Right atrium auricular region (tissue), 2 donors: Measurements from ENCODE around the gene CHI3L2. TPM values are rescaled to one million over a fixed set of nuclear protein-coding genes. Genes with fewer than 3 reads are reported as not detected.

ENCODE experiments used
- DNase-seq: peaks from one replicate; pipeline ENCODE4 v3.0.0-alpha.2; 2019; ENCODE audit warnings: low spot score
- H3K27ac ChIP-seq, 2 donors: fragments of 200-600 bp; sonication (generic); 1 replicate in 1 of 2; 2 replicates in 1 of 2; pipeline ENCODE4 v1.5.1; 2016 to 2019
- H3K27me3 ChIP-seq, 2 donors: fragments of 200-600 bp; sonication (generic); one replicate each; pipeline versions ENCODE4 v1.5.1 to v1.6.0; 2017 to 2019
- H3K36me3 ChIP-seq: fragments of 200-600 bp; sonication (generic); one replicate; pipeline ENCODE4 v1.5.1; 2016
- H3K4me1 ChIP-seq, 2 donors: fragments of 200-600 bp; sonication (generic); one replicate each; pipeline versions ENCODE4 v1.5.1 to v1.6.0; 2017 to 2019
- H3K4me3 ChIP-seq, 2 donors: fragments of 200-600 bp; sonication (generic); 1 replicate in 1 of 2; 2 replicates in 1 of 2; pipeline ENCODE4 v1.5.1; 2017 to 2019; ENCODE audit warnings: mild to moderate bottlenecking in 1 of 2, moderate library complexity in 1 of 2
- H3K9me3 ChIP-seq, 2 donors: fragments of 200-600 bp; sonication (generic); one replicate each; pipeline ENCODE4 v1.5.1; 2019
- CTCF ChIP-seq, 2 donors: fragments of 200-600 bp; sonication (generic); IDR thresholded peaks; one replicate each; pipeline ENCODE4 v1.5.1; 2019; ENCODE audit warnings: antibody characterized with exemption in 2 of 2
- total RNA-seq, 2 donors: library from RNA; depleted of rRNA; stranded (reverse); fragments of >200 nt; gene quantifications; one replicate each; pipeline ENCODE4 v1.1.0, GENCODE V29; 2016

The CHI3L2 gene
- total RNA-seq, 2 donors from 2014 or later: 0.52 to 9.9 TPM

DNA sequence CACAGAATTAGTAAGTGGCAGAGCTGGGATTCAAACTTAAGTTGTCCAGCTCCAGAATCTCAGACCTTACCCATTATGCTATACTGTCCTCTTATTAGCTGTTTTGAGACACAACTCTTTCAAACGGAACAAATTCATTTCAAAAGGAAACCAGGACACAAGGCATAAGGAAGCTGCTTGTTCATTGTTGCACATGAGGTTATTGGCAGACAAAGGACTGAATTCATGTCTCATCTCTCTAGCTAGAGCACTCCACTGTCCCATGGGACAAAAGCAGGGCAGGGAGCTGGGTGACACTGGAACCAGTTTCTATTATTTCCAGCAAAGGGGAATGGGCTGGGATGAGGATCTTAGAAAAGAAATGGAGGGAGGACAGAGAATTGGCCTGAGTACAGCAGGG, 26.4 kb downstream of the CHI3L2 start:
- H3K36me3 ChIP-seq: no peaks in the 10 kb centered on the region
- TF ChIP-seq CTCF (IDR thresholded peaks at IDR 0.05): no peak
- H3K27me3 ChIP-seq: no peaks in the 10 kb centered on the region
- no peaks in the 10 kb centered on the region for H3K9me3 ChIP-seq
- no peak for DNase-seq
- no peak overlapping the region for H3K4me3 ChIP-seq
- no peak overlapping the region for H3K27ac ChIP-seq
- H3K4me1 ChIP-seq: no peaks in the 10 kb centered on the region

- H3K9me3 ChIP-seq: no peaks in the 10 kb centered on the region
- no peak overlapping the region for H3K27ac ChIP-seq
- no peaks in the 10 kb centered on the region for H3K4me1 ChIP-seq
- no peaks in the 10 kb centered on the region for H3K36me3 ChIP-seq
- H3K27me3 ChIP-seq: no peaks in the 10 kb centered on the region
- H3K4me3 ChIP-seq: no peak overlapping the region
- no peak for TF ChIP-seq CTCF (IDR thresholded peaks at IDR 0.05)
- no peak for DNase-seq
These were observed 29.6 kb downstream of the CHI3L2 start for GRCh38 chr1:111256988-111257658.

DNA sequence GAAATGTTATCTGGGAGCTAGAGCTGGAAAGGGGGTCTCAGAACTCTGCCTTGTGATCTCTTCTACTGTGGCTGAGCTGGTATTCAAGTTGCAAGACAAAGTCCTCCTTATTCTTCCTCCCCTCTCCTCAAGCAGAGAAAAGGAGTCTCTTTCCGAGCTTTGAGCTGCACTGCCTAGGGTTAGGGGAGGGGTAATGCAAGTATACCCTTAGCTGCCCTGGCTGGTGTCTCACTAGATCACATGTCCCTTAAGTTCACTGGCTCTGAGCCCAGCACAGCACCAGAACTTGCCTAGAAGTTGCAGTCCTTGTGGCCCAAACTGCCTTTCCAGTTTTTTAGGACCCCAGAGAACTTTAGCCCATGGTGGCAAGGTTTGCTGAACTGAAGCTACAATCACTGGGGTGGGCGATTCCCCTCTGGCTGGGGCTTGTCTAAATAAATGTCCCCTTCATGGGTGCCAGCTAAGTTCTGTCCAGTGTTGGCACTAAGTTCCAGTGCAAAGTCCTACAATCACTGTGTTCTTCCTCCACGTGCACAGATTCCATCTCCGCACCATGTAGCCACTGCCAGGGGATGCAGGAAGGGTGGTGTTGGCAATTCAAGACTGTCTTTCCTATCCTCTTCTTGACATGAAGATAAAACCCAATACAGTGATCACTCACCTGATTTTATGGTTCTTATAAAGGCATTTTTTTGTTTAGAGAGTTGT, 40.4 kb downstream of the CHI3L2 start:
- Histone ChIP-seq H3K4me3 (no peak overlapping the region), H3K27ac (no peak overlapping the region)

GRCh38 chr1:111269825-111270406, 42.4 kb downstream of the CHI3L2 start:
- H3K4me3 ChIP-seq: no peak overlapping the region
- H3K36me3 ChIP-seq: no peaks in the 10 kb centered on the region
- H3K4me1 ChIP-seq: peaks cover 0 to 9% of the 10 kb centered on the region in 2 donors
- peaks cover 0 to 13% of the 10 kb centered on the region in 2 donors for H3K27me3 ChIP-seq
- TF ChIP-seq CTCF (IDR thresholded peaks at IDR 0.05): no peak
- H3K27ac ChIP-seq: no peak overlapping the region
- no peaks in the 10 kb centered on the region for H3K9me3 ChIP-seq
- no peak for DNase-seq

More for the DNA sequence above, 40.4 kb downstream of the CHI3L2 start:
- peaks cover 0 to 9% of the 10 kb centered on the region in 2 donors for H3K4me1 ChIP-seq
- no peaks in the 10 kb centered on the region for H3K9me3 ChIP-seq
- H3K36me3 ChIP-seq: no peaks in the 10 kb centered on the region
- TF ChIP-seq CTCF (IDR thresholded peaks at IDR 0.05): no peak
- H3K27me3 ChIP-seq: peaks cover 0 to 13% of the 10 kb centered on the region in 2 donors
- DNase-seq: no peak

DNA sequence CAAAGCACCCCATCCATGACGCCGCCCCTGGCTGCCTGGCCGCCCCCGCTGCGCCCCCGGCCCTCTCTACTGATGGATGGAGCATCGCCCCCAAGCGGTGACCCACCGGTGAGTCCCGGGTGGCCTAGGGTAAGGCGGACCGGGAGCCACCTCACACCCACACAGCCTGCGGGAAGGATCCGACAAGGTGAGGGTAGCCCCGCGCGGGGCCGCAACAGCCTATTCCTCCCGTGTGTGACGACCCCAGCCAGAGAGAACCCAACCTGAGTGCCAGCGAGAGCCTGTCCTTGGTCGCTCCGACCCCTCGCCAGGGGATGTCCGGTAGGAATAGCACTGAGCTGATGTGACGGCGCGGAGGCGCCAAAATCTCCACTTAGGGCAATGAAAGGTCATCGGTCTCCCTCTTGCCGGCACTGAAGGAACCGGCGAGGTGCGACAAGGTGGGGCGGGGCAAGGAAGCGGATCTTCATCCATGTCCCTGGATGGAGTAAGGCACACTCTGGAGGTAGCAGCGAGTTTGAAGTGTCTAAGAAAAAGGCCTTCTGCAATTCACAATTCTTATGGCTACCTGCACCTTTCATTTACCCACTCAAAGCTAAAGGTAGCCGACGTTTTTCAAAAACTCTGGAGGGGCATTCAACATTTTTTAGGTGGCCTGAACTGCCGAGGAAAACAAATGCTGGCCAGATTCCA, 43.4 kb downstream of the CHI3L2 start:
- Histone ChIP-seq H3K4me3 (no peak overlapping the region), H3K27me3 (peaks cover 0 to 13% of the 10 kb centered on the region in 2 donors), H3K4me1 (peaks cover 0 to 9% of the 10 kb centered on the region in 2 donors), H3K27ac (no peak overlapping the region), H3K36me3 (no peaks in the 10 kb centered on the region), H3K9me3 (no peaks in the 10 kb centered on the region)
- no peak for DNase-seq
- no peak for TF ChIP-seq CTCF (IDR thresholded peaks at IDR 0.05)
